Testis (tissue), 2 donors: ENCODE measurements around the gene IGF1R.

ENCODE experiments used
- CTCF ChIP-seq, 3 experiments: fragments of 450-650 bp in 2 of 3; fragments of 200-600 bp in 1 of 3; sonication (generic) in 1 of 3; IDR thresholded peaks; one replicate each; pipeline ENCODE4 v1.5.1; 2016 to 2019; ENCODE audit warnings: antibody characterized with exemption in 3 of 3, mild to moderate bottlenecking in 2 of 3, moderate library complexity in 1 of 3
- POLR2A ChIP-seq: fragments of 450-650 bp; IDR thresholded peaks from one replicate; pipeline ENCODE4 v1.6.1; 2017; ENCODE audit warnings: antibody characterized with exemption, mild to moderate bottlenecking, moderate library complexity

- no peak for TF ChIP-seq CTCF (IDR thresholded peaks at IDR 0.05)
- TF ChIP-seq POLR2A, result no peak
Observed at GRCh38 chr15:98914626-98915025, 266.3 kb downstream of the IGF1R start.
